Measurements from ENCODE around the gene HHIPL2.
A peak's percentile ranks its signal among the peaks of the same experiment; 100 is the strongest.

HHIPL2 gene

GRCh38 chr1:222547944-222548671 is at the start of gene HHIPL2:
Gene HHIPL2 (minus strand): TSS chr1:222548104. CDS start chr1:222548044, 60 bp downstream.
- DNase-seq = no peak

- DNase-seq = no peak
Measured at GRCh38 chr1:222596696-222597095, 48.8 kb upstream of the HHIPL2 start.

- no peak for DNase-seq
Measured at GRCh38 chr1:222594789-222595188, 46.9 kb upstream of the HHIPL2 start.

GRCh38 chr1:222592171-222592570 is 44.3 kb upstream of the HHIPL2 start:
- no peak for DNase-seq

- DNase-seq = peak; percentile 85 to 92
Measured at GRCh38 chr1:222589462-222590302, 41.8 kb upstream of the HHIPL2 start, which contains the start of gene TAF1A. Gene TAF1A (minus strand): TSS chr1:222589933.

GRCh38 chr1:222588135-222588534 is 40.2 kb upstream of the HHIPL2 start:
- no peak for DNase-seq

- no peak for DNase-seq
Measured at GRCh38 chr1:222586842-222587241, 38.9 kb upstream of the HHIPL2 start.

- DNase-seq = no peak
Measured at GRCh38 chr1:222583079-222583478, 35.2 kb upstream of the HHIPL2 start.

GRCh38 chr1:222582099-222582774 is 34.3 kb upstream of the HHIPL2 start:
- no peak for DNase-seq

- no peak for DNase-seq
Measured at GRCh38 chr1:222579316-222579715, 31.4 kb upstream of the HHIPL2 start.

- no peak for DNase-seq
Measured at GRCh38 chr1:222570837-222571236, 22.9 kb upstream of the HHIPL2 start.

GRCh38 chr1:222561656-222562055 is 13.8 kb upstream of the HHIPL2 start:
- no peak for DNase-seq

GRCh38 chr1:222557574-222557973 is 9.7 kb upstream of the HHIPL2 start:
- DNase-seq = no peak

GRCh38 chr1:222557148-222557547 is 9.2 kb upstream of the HHIPL2 start:
- no peak for DNase-seq

GRCh38 chr1:222555992-222556615 is 8.2 kb upstream of the HHIPL2 start:
- no peak for DNase-seq

GRCh38 chr1:222554177-222554576 is 6.3 kb upstream of the HHIPL2 start:
- no peak for DNase-seq

GRCh38 chr1:222552882-222553281 is 5.0 kb upstream of the HHIPL2 start:
- DNase-seq = no peak

GRCh38 chr1:222547260-222547614 is 667 bp downstream of the HHIPL2 start:
- no peak for DNase-seq

GRCh38 chr1:222546548-222547259 is 1.2 kb downstream of the HHIPL2 start:
- DNase-seq = peak; percentile 24 to 49

- DNase-seq = no peak
Measured at GRCh38 chr1:222546091-222546490, 1.8 kb downstream of the HHIPL2 start.

- DNase-seq = no peak
Measured at GRCh38 chr1:222543817-222544216, 4.1 kb downstream of the HHIPL2 start.

- no peak for DNase-seq
Measured at GRCh38 chr1:222540598-222540995, 7.3 kb downstream of the HHIPL2 start.
